Measurements from ENCODE around the gene CLMN.
A peak's percentile ranks its signal among the peaks of the same experiment; 100 is the strongest.

CLMN gene

DNA sequence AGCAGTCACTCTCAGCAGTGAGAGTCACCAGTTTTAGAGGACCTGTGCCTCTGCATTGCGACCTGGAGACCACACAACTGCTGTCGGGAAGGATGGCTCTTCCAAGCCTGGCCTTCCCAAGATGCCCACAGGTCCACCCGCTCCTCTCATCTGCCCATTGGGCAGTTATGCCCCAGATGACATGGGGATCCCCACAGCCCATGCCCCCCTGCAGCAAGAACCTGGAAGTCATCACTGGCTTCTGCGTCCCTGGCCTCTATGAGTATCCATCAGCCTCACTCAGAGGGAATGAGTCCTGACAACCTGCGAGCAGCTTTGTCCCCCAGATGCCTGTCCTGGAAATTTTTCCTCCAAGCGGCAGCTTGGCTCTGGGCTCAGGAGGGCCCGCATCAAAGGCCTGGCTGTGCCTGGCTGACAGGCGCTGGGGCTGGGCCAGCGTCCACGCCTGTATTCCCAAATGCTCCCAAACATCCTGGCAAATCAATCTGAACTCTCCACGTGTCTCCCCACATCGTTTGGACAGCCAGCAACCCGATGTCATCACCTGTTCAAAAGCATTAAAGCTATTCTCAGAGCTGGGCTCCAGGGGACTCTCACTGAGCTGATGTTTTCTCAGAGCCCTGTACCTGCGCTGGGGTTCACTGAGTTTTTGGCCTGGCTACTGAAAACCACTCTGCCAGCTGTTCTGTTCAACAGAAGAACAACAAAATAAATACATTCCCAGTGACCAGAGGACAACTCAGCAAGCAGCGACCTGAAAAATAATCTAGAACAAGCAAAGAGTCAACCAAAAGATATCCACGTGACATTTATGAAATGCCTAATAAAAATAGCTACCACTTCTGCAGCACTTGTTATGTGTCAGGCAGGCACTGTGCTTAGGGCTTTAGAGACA lies 57.8 kb downstream of the CLMN start:
- no peak for DNase-seq (ENCODE audit: low spot score)

DNA sequence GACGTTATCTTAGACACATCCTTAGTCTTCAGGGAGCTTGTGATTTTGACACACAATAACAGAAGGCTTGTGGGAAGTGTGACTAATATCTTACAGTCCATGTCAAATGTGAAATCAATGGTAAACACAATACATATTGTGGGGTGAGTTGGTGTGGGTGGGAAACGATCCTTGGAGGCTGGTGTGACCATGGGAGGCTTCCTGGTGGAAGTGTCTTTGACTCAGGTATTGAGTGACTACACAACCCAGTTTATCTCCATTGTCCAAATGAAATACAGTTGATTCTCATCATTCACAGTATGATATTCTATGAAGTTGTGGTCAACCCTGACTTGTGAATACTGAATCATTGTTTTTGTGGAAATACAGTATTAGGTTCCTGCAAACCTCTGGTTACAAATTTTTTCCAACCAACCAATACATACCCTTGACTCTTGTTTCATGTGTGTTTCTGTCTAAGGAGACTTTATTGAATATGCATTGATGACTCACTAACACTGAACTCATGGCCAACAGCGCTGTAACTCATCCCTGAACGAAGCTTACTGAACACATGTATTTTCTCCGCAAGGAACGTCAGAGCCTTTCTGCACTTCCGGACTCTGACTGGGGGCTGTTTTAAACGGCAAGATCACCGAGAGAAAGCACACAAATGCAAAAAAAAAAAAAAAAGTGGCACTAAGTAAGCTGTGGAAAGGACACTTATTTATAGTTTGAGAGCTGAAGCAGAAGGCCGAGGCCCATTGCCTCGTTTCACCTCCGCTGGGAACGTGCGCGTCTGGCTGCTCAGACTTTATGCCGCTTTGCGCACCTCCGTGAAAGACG lies 59.0 kb downstream of the CLMN start:
- DNase-seq (ENCODE audit: low spot score) = no peak

DNA sequence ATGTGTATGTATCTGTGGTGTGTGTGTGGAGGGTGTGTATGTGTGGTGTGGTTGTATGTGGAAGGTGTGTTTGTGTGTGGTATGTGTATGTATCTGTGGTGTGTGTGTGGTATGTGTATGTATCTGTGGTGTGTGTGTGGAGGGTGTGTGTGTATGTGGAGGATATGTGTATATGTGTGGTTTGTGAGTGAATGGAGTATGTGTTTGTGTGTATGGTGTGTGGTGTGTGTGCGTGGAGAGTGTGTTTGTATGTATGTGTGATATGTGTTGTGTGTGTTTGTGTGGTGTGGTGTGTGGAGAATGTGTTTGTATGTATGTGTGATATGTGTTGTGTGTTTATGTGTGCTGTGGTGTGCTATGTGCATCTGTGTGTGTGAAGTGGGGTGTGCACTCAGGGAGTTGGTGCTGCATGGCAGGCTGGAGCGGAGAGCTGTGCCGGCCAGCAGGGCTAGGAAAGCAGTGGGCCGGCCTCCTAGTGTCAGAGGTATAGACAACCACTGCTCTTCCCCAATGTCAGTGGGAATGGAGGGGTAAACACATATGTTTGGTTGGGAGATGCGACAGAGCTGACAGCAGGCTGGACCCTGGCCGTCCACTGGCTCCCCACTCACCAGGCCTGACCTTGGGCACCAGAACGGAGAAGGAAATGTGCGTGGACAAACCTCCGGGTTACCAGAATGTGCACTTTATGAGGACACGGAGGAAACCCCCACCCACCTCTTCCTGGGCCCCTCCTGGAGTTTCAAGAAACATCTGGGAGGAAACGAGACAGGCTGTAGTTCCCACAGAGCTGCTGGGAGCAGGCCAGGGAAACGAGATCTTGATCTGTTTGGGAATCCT lies 60.7 kb downstream of the CLMN start:
- DNase-seq (ENCODE audit: low spot score) = no peak

DNA sequence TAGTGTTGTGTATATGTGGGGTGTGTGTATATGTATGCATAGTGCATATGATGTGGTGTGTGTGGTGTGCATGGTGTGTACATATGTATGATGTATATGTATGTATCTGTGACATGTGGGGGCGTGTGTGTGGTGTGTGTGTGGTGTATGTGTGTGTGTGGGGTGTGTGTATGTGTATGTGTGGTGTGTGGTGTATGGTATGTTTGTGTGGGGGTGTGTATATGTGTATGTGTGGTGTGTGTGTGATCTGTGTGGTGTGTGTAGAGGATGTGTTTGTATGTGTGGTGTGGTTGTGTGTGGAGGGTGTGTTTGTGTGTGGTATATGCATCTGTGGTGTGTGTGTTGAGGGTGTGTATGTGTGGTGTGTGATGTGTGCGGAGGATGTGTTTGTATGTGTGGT lies 61.6 kb downstream of the CLMN start:
- DNase-seq (ENCODE audit: low spot score) = no peak

DNA sequence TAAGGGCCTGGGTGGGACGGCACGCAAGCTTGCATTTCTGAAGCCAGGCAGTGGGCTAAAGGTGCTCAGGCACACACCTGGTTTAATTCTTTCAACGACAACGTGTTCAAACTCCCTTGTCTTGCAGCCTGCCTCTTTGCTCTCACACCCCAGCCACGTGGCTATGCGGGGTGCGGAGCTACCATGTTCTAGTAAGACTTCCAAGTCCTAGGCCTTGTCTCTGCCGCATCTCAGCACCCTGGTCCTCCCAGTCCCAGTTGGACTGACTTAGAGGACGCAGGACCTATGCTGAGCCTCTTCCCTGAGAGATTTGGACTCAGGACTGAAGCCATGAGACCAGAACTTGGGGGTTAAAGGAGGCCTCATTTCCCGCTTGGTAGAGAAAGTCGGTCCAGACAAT lies 62.2 kb downstream of the CLMN start:
- no peak for DNase-seq (ENCODE audit: low spot score)

DNA sequence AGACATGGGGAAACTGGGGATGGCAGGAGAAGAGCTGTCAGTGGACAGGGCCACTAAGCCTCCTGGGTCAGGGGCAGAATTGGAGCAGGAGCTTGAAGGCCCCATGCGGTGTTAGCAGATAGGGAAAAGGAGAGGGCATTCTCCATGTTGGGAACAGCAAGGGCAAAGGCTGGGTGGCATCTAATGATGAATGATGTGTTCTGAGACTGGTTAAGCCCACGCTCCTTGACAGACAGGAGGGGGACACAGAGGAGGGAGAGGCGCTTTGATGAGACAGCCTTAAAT lies 63.0 kb downstream of the CLMN start:
- DNase-seq (ENCODE audit: low spot score) = no peak

DNA sequence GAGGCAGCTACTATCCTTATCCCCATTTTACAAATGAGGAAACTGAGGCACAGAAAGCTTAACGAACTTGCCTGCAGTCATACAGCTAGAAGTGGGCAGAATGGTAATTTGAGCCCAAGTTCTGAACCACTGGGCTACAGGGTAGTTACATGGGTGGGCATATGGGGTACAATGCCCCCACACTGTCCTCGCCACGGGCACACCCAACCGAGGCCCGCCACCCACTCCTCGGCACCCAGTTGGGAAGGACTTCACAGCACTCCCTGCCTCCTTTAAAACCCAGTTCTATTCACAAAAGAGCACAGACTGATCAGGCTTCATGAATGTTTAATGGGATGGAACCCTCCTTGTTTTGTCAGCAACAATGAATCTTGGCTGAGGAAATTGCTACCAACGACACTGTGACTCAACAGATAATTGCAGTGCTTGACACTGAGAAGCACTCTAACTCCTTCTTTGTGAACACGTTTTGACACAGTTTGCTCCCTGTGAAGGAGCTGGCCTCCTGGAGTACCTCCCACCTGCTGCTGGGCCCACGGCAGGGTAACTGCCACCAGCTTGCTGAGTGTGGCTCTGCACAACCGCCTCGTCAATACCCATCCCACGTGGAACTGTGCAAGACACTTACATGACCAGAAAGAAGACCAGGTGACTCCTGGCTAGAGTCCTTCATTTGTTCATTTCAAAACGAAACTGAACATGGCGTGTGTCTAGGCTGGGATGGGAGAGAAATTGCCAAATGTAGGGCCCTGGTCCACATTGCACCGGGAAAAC lies 63.5 kb downstream of the CLMN start:
- peak; percentile 76 for DNase-seq (ENCODE audit: low spot score)

DNA sequence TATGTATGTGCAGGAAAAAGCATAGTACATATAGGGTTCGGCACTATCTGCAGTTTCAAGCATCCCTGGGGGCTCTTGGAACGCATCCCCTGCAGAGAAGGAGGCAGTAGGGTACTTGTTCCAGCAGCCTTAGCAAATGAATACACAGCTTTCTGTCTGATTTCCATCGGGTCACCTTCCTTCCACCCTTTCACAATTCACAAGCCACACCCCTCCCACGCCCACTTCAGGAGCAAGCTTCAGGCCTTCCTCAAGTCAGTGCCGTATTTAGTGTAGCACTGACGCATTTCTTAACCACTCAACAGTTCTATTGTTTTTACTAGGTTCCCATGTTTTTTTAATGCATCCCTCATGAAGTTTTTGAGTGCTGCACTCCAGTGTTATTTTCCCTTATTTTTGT lies 64.2 kb downstream of the CLMN start:
- DNase-seq (ENCODE audit: low spot score) = no peak

DNA sequence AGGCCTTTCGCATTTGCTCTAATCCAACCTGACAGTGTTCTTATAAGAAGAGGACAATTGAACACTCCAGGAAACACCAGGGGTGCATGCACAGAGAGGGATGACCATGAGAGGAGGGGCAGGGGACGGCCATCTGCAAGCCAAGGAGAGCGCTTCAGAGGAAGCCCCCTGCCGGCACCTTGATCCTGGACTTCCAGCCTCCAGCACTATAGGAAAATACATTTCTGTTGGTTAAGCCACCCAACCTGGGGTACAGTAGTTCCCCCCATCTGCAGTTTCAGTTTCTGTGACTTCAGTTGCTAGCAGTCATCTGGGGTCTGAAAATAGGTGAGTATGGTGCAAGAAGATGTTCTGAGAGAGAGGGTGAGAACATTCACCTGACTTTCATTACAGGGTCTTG lies 64.7 kb downstream of the CLMN start:
- no peak for DNase-seq (ENCODE audit: low spot score)

DNA sequence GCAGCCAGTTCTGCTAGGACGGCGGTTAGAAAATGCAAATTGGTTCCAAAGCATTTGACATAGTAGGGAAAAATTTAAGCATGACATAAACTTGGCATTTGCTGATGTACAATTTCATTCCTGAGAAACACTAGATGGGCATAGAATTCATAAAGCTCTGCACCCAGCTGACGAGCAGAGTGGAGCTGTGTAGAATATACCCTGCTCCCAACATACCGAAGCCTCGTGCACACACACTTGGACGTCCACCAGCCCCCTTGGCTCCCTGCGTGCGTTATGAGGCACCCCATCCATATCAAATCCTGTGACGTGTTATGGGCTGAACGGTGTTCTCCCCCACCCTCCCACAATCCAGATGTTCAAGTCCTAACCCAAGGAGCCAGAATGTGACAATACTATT lies 65.4 kb downstream of the CLMN start:
- no peak for DNase-seq (ENCODE audit: low spot score)

DNA sequence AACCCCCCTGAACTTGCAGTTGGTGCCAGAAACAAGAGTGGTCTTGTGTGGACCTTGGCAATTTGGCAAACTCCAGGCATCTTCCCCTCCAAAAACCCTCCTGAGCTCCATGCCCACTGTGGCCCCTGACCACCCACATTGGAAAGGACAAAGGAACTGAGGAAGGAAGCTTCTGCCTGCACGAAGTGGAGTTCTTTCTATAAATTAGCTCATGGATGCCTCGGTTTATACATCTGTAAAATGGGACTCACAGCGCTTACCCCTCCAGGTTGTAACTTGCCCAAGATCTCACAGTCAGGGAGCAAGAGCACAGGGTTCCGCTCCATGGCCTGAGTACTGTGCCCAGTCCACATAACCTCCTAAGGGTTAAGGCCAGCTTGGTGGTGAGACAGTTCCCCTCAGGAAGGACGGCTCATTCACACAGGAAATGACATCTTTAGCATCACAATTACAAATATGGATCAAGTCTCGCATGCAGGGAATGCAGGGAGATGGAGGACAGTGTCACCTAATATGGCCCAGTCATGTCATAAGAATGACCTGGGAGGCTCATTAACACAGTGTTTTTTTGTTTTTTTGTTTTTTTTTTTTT lies 66.6 kb downstream of the CLMN start:
- DNase-seq (ENCODE audit: low spot score) = no peak

DNA sequence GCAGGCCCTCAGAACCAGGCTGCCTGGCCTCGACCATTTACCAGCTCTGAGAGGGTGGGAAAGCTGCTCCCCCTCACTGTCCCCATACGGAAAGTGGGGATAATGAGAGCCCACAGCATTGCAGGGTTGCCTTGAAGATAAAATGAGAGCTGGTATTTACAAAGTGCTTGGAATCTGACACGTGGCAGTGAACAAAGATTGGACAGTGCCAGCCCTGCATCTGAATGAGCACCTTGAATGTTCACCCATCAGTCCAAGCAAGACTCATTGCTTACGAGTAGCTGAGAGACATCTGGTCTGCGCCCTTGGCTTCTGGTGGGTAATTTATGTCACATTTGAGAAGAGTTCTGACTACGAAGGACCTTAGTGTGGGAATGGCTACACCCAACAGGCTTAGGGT lies 67.5 kb downstream of the CLMN start:
- DNase-seq (ENCODE audit: low spot score) = no peak

DNA sequence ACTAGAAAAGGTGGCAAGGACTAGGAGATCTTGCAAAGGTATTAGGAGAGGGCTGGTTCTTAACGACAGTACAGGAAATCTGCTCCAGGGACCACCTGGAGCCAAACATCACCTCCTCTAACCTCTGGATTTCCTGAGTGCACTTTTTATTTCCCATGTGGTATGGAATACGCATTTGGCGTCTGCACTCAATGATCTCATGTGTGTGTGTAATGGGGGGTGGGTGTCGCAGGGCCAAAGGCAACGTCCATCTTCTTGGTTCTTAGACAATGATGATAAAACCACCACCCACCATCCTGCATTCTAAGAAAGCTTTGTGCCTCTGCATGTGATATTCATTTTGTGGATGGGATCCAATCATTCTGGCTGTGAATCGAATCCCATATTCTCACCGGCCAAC lies 68.8 kb downstream of the CLMN start:
- no peak for DNase-seq (ENCODE audit: low spot score)

DNA sequence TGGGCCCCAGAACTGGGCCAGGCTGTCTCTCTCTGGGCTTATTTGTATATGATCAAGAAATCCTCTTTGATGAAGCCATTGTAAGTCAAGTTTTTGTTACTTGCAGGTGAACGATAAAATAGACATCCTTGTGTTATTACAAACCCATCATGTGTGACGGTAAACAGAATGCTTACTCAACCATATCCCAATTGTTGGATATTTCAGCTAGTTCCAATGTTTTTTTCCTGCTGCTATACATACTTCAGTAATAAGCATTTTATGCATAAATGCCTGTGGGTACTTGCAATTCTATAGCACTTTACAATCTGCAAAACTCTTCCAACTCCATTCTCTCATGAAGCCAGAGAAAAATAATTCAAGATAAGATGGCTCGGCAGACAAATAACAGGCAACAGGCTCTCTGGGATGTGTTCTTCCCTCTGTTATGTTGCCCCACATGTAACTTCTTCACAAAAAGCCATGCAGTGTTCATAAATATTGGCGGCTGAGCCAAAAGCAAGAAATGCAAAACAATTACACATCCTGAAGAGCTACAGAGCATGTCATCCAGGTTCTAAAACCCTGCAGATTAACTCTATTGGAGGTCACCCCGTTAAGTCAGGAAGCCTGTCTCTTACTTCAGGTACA lies 69.5 kb downstream of the CLMN start:
- DNase-seq (ENCODE audit: low spot score) = no peak

DNA sequence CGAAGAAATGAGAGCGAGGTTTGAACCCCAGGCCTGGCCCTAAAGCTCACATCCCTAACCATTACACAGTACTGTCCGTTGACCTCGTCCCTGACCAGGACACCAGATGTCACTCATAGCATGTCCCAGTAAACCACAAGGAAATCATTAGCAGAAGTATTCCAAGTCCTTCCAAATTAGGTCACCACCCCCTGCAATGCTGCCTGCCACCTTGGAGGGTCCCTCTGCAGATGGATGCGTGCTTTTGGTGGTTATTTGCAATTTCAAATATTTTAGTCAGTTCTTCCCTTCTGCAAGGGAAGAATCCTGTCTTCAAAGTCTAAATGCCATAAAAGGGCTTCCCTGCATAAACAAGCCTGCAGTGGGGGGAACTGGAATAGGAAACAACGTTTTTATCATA lies 71.3 kb downstream of the CLMN start:
- no peak for DNase-seq (ENCODE audit: low spot score)

DNA sequence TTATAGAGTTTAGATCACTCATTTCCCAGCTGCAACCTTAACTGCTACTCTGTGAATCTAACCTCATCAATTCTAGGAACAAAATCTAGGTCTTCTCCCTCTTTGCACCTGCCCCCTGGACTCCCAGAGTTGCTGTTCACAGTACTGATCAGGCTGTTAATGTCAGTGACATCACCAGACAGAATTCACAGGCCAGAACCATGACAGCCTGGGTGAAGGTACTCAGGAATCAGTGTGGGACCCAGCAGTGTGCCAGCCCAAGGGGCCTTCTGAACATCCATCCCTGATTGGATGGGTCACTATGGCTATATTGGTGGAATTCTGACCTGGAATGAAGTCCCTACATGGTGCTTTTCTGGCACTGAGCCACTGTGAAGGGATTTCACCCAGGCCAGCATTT lies 72.8 kb downstream of the CLMN start:
- DNase-seq (ENCODE audit: low spot score) = no peak

DNA sequence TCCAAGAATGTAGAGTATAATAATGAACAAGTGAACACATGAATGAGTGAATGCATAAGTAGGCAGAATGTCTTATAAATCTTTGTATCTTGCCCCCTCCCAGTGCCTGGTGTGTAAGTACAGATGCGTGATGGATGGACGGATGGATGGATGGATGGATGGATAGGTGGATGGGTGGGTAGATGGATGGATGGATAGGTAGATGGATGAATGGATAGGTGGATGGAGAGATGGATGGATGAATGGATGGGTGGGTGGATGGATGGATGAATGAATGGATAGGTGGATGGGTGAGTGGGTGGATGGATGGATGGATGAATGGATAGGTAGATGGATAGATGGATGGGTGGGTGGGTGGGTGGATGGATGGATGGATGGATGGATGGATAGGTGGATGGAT lies 74.4 kb downstream of the CLMN start:
- no peak for DNase-seq (ENCODE audit: low spot score)

DNA sequence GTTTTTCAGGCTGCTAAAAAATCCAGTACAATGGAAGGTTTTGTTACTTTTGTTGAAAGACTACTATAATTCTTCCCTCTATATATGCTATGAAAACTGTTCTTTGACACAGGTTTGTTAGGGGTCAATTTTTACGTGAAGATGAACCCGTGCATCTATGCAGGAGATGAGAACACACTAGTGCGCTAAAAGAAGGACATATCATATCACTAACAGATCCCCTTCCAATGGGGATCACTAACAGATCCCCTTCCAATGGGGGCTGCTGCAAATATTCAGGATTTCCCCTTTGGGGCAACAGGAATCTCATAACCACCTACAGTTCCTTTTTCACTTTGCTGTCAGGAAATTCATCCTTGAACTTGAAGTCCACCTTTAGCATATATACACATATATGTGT lies 75.1 kb downstream of the CLMN start:
- DNase-seq (ENCODE audit: low spot score) = no peak

DNA sequence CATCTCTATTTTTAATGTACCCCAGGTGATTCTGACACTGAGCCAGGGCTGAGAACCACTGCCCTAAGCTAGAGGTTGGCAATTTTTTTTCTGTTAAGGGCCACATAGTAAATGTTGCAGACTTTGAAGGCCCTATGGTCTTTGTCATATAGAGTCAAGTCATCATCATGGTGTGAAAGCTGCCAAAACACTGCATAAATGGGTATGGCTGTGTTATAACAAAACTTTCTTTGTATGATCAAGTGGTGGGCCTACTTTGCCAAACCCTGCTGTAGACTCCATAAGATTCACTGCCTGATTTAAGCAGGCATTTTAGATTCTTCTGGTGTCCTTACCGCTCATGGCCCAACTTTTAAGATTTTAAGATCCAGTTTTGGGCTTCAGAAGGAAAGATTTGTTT lies 76.8 kb downstream of the CLMN start:
- no peak for DNase-seq (ENCODE audit: low spot score)

DNA sequence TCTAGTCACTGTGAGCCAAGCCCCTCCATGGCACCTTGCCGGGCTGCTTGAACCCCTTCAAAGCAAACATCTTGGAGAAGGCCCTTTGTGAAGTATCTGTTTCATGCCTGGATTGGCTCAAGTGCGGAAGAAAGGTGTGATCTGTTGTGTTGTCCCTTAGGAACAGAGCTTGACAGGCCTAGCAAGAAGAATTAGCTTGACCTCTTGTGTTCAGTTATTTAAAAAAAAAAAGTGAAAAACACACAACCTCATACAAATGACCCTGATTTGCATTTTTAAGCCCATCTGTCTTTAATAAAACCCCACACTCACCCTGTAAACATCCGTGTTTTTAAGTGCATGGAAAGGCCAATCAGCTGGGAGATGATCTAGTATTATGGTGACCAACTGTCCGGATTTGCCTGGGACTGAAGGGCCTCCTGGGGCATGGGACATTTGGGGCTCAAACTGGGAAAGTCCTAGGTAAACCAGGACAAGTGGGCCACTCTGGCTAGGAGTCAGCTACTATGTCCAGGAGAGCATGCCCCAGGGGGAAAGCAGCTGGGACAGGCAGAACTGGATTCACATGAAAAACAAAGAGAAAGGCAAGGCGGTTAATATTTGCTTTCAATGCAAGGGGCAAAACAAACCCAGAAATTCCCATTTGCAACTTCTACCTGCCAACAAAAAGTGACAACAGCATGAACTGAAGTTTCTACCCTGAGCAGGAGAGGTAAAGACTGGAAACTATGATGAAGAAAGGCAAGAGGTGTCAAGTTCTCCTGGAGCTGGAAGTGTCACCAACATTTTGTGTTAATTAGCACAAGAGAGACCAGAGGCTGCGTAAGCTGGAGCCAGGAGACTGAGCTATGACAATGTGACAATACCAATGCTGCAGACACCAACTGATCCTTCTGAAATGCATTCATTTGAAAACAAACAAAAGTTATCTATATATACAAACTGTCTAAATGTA lies 78.6 kb downstream of the CLMN start:
- no peak for DNase-seq (ENCODE audit: low spot score)
